ENCODE results near the gene GRID1. TPM values are rescaled to one million over a fixed set of nuclear protein-coding genes. Genes with fewer than 3 reads are reported as not detected.

GRID1 gene
- polyA plus RNA-seq, 3 donors = 1.6 to 2.2 (median 1.7) TPM

- DNase-seq = no peak
These were observed 715.1 kb downstream of the GRID1 start for GRCh38 chr10:85651497-85651882.

- no peak for DNase-seq
These were observed 715.7 kb downstream of the GRID1 start for GRCh38 chr10:85650791-85651496.

GRCh38 chr10:85649461-85649860 lies 717.1 kb downstream of the GRID1 start:
- DNase-seq = no peak

GRCh38 chr10:85648279-85648754 lies 718.3 kb downstream of the GRID1 start:
- DNase-seq = no peak

- no peak for DNase-seq
These were observed 718.9 kb downstream of the GRID1 start for GRCh38 chr10:85647741-85648140.

GRCh38 chr10:85645926-85646711 lies 720.5 kb downstream of the GRID1 start:
- DNase-seq = no peak

GRCh38 chr10:85645053-85645452 lies 721.5 kb downstream of the GRID1 start:
- no peak for DNase-seq

GRCh38 chr10:85643845-85644525 lies 722.6 kb downstream of the GRID1 start:
- DNase-seq = no peak

- no peak for DNase-seq
These were observed 723.3 kb downstream of the GRID1 start for GRCh38 chr10:85643171-85643844.

GRCh38 chr10:85642421-85643170 lies 724.0 kb downstream of the GRID1 start:
- DNase-seq = no peak

- DNase-seq = no peak
These were observed 724.5 kb downstream of the GRID1 start for GRCh38 chr10:85642082-85642420.

GRCh38 chr10:85641479-85642009 lies 725.1 kb downstream of the GRID1 start:
- DNase-seq = no peak

- DNase-seq = no peak
These were observed 727.8 kb downstream of the GRID1 start for GRCh38 chr10:85638797-85639196.

GRCh38 chr10:85635650-85636049 lies 730.9 kb downstream of the GRID1 start:
- no peak for DNase-seq

- no peak for DNase-seq
These were observed 742.1 kb downstream of the GRID1 start for GRCh38 chr10:85624511-85624910.

- no peak for DNase-seq
These were observed 742.8 kb downstream of the GRID1 start for GRCh38 chr10:85623758-85624157.

- DNase-seq = no peak
These were observed 743.3 kb downstream of the GRID1 start for GRCh38 chr10:85623342-85623741.

GRCh38 chr10:85622425-85622824 lies 744.2 kb downstream of the GRID1 start:
- DNase-seq = no peak

- no peak for DNase-seq
These were observed 745.0 kb downstream of the GRID1 start for GRCh38 chr10:85621562-85621961.

GRCh38 chr10:85620807-85621206 lies 745.8 kb downstream of the GRID1 start:
- no peak for DNase-seq

GRCh38 chr10:85619832-85620231 lies 746.8 kb downstream of the GRID1 start:
- no peak for DNase-seq

Data from renal pelvis (tissue), 4 donors.